Fibroblast of skin of scalp (primary cell): ENCODE results near the gene DPEP2.
A peak's percentile ranks its signal among the peaks of the same experiment; 100 is the strongest.
"Not testable (repeated sequence)": the region's sequence is repeated elsewhere in the genome, so short reads cannot be mapped to it uniquely, and the experiment has no call there.

ENCODE experiments used
- DNase-seq: peaks from one replicate; pipeline ENCODE4 v3.0.0-alpha.2; 2013

The DPEP2 gene

GRCh38 chr16:68005786-68006286 is 6.6 kb upstream of the DPEP2 start:
- no peak for DNase-seq

DNA sequence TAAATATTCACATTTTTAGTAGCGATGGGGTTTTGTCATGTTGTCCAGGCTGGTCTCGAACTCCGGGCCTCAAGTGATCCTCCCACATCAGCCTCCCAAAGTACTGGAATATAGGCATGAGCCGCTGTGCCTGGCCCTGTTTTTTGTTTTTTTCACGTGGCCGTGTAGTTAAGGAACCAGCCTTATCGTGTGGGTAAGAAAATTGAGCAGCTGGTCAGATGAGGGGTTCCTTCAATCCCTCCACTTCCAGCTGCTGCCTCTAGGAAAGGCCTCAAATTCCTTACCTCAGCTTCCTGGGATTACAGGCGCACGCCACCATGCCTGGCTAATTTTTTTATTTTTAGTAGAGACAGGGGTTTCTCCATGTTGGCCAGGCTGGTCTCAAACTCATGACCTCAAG is 5.9 kb upstream of the DPEP2 start:
- no peak for DNase-seq

- peak; percentile 66 for DNase-seq
Observed at GRCh38 chr16:68003031-68003430, 3.7 kb upstream of the DPEP2 start.

- no peak for DNase-seq
Observed at GRCh38 chr16:68000450-68000849, 1.2 kb upstream of the DPEP2 start.

GRCh38 chr16:67999985-68000384 is 701 bp upstream of the DPEP2 start:
- DNase-seq = no peak

- not testable (repeated sequence) for DNase-seq
Observed at GRCh38 chr16:67998231-67998778, 979 bp downstream of the DPEP2 start.

GRCh38 chr16:67996666-67997065 is 2.6 kb downstream of the DPEP2 start:
- no peak for DNase-seq

DNA sequence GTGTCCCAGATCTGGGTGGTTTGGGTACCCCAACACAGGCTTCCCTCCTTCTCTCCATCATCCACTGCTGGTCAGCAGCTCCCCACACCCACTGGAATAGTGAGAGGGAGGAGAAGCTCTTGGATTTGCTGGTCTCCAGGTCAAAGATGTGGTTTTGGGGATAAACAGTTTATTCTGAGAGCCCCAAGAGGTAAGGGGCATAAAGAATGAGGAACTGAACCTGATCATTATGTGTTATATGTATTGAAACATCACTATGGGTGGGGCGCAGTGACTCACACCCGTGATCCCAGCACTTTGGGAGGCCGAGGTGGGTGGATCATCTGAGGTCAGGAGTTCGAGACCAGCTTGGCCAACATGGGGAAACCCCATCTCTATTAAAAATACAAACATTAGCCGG is 3.9 kb downstream of the DPEP2 start:
- no peak for DNase-seq

DNA sequence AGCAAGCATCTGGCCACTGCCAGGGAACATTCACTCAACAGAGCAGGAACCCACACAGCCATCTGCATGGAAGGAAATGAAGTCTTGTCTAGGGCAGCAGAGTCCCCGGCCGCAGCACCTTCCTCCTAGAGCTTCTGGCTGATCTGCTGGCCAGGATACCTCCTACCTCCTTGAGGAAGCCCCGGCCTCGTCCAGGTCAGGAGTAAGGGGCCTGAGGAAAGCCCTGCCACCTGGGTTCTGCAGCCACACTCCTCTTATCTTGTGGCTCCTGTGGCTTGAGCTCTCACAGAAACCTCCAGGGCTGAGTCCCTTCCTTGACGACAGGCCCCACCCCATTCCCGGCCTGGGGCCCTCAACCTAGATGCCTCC is 5.3 kb downstream of the DPEP2 start:
- not testable (repeated sequence) for DNase-seq

DNA sequence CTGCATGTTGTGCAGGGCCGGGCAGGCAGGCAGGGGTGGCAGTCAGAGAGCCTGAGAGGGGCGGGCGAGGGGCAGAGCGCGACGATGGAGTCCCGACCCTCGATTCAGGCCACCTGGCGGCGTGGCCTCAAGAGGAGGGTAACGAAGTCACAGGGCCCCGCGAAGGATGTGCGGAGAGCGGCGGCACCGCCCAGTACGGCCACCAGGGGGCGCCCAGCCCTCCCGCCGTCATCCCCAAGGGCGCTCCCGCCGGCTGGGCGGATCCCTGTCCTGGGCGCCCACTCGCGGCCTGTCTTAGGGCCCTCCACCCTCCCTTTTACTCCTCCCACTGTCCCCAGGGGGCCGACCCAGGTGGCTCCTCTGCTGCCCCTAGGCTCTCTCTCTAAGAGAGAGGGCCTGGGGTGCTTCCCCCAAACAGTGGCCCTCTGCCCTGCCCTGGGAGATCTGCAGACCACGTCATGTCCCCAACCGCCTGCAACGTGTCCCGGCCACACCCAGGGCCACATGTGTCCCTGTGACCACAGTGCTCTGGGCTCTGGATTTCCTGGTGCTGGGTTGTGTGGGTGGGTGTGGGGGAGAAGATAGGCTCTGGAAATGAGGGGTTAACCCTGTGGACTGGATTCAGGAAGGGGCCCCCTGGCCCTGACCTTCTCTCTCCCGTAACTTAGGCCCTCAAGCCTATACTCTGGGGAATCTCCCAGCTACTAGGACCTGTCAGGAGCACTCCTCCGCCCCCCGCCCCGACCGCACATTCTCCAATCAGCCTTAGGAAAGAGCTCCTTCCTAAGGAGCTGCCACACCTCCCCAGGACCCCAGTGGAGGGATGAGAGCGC is 5.9 kb downstream of the DPEP2 start:
- peak; percentile 78 for DNase-seq

GRCh38 chr16:67992661-67993206 is 6.5 kb downstream of the DPEP2 start:
- DNase-seq = no peak

- DNase-seq = no peak
Observed at GRCh38 chr16:67990018-67990386, 9.3 kb downstream of the DPEP2 start.

DNA sequence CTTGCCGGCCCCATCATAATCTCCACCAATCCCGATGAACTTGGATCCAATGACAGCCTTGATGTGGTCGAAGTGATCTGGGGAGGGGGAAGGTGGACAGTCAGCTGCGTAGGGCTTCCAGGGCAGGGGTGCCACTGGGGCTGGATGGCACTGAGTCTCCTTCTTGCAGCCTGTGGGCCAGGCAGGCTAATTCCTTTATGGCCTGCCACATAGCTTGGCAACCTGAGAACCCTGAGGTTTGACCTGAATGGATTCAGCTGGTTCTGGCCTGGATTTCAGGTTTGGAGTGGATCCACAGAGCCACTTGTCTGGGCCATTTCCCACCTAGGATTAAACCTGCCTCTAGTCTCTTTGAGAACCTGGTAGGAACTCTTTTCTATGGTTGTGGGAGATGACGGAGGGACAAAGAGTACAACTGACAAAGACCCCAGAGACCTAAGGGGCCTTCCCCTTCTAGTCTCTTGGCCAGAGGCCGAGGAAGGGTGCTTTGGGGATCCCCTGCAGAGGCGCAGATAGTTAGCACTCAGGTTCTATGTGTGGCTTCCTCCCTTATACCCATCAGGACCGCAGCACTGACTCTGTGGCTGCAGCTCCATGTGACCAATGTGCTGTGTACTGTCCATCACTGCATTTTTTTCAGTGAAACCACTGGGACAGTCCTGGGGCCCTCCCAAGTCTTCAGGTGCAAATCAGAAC is 9.8 kb downstream of the DPEP2 start:
- no peak for DNase-seq

DNA sequence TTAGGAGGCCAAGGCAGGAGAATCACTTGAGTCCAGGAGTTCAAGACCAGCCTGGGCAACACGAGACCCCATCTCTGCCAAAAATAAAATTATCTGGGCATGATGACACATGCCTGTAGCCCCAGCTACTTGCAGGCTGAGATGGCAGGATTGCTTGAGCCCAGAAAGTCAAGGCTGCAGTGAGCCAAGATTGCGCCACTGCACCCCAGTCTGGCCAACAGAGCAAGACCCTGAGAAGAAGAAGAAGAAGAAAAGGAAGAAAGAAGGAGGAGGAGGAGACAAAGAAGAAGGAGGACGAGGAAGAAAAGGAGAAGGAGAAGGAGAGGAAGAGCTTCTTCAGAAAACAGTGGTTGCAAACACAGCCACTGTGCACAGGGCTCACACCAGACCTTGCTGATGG is 10.6 kb downstream of the DPEP2 start:
- DNase-seq = no peak

DNA sequence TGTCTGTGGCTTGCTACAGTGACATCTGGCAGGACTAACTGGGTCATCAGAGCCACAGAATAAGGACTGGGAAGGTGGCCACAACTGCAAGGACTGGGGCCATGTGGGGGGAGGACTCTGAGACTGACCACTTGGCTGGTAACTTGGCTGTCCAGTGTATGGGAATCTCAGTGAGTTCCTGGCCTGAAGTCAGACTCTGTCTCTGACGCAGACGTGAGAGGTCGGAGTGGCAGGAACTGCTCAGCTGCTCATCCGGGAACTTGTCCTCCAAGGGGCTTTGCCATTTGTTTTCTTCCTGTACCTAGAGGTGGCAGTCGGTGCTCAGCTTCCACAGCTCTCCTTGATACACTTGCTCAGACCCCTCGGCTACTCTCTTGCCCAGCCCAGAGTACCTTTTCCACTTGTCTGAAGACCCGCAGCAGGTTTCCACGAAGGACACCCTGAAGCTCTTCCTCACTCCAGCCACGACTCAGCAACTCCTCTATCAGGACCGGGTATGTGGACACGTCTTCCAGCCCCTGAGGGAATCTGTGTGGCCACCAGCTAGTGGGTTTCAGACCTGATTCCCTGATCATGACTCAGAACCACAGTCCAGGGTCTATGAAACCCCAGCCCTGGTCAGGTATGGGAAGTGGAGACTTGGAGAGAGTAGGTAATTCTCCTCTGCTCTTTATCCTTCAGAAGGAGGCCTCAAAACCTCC is 11.7 kb downstream of the DPEP2 start:
- no peak for DNase-seq

- DNase-seq = no peak
Observed at GRCh38 chr16:67986949-67987348, 12.3 kb downstream of the DPEP2 start.

GRCh38 chr16:67982011-67982696 is 17.1 kb downstream of the DPEP2 start:
- no peak for DNase-seq

- DNase-seq = no peak
Observed at GRCh38 chr16:67979955-67980678, 19.2 kb downstream of the DPEP2 start, which contains the start of gene DPEP3. DPEP3 (minus strand) TSS chr16:67980499; CDS start chr16:67980380, 119 bp downstream.

DNA sequence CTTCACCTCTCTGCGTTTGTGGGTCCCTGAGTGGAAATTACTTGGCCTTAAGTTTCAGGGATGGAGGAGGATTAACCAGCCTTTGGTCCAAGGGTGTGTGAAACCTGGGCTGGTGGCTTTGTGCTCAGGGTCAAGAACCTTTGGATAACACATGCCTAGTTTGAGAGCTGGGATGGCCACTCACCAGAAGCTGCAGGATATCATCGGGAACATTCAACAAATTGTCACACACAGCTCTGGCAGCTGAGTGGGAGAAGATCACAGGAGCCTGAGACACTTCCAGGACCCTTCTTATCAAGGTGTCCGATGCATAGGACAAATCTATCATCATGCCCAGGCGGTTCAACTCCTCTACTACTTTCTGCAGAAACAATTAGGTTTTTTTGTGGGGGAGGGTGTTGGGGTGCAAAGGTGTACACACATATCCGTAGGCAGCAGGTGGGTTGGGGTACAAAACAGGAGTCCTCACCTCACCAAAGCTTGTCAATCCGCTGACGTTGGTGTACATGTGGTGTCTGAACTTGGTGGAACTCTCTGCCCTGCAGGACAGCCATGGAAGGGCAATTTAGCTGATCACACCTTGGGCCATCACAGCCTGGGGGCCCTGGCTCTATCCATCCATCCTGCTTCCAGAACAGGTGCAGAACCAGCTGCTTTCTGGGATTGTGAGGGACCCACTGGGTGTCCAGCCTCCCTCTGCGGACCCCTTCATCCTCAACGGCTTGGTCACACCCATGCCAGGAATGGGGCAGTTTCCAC is 21.6 kb downstream of the DPEP2 start:
- no peak for DNase-seq

DNA sequence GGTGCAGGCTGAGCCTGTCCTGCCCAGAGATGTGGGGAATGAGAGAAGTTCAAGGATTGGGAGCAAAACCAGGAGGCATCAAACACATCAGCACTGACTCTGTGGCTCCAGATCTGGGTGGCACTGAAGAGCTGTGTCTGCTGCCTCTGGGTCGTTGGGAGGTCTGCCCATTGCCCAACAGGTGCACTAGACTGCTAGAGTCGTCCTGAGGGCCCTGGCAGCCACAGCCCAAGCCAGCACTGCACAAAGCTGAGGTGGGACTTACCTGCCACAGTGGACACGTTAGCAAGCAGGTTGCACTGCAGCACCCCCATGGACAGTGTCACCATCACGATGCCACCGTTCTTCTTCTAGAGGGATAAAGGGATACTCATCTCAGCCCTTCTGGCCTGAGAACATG is 22.3 kb downstream of the DPEP2 start:
- DNase-seq = no peak

- DNase-seq = no peak
Observed at GRCh38 chr16:67976205-67976604, 23.1 kb downstream of the DPEP2 start.
